ENCODE results near the gene CACNA2D4. TPM values are rescaled to one million over a fixed set of nuclear protein-coding genes. Genes with fewer than 3 reads are reported as not detected.
A peak's percentile ranks its signal among the peaks of the same experiment; 100 is the strongest.

CACNA2D4 gene
- total and polyA plus RNA-seq, 4 donors, result 0.82 to 2.8 (median 1.3) TPM

DNA sequence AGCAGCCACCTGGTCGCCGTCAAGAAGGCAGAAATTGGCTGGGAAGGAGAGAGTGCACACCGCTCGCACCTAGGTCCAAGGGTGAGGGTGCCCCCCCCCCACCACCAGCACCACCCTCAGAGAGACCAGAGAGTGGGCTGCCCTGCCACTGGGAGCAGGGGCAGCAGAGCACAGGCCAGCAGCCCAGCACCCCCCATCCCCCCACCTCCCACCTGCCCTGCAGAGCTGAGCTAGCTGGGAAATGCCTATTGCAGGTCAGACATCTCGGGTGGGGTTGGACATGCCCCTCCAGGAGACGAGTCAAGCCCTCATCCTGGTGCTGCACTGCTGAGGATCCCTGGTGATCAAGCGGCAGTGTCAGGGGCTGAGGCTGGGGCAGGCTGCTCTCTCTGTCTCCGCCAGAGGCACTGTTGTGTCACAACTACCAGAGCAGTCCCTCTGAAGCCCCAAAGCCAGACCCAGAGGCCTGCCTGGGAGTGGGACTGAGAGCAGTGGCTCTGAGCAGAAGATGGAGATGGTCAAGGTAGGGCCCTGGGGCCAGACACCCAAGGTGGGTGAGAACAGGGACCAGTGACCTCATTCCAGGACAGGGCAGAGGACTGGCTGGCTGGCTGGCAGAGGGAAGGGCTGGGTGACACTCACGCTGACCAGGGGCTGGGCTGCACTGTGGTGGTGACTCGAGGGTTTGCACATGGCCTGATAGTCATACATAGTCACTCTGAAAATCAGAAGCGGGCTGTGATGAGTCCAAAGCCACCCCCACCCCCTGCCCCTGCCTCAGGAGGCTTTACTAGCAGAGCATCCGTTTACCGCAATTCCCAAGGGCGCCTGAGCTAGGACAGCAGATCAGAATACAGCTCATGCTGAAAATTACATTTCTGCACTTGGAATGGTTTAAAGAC lies 117.8 kb downstream of the CACNA2D4 start:
- H3K36me3 ChIP-seq (ENCODE audit: control insufficient read depth in 4 of 4, insufficient read depth in 3 of 4, low read depth in 1 of 4, low read length in 3 of 4), result no peaks in the 10 kb centered on the region
- DNase-seq (ENCODE audit: low spot score), result no peak
- WGBS, result 73% methylated on average over 14 of the region's 14 CpGs
- peaks cover 2 to 11% (median 7%) of the 10 kb centered on the region in 4 donors for H3K4me1 ChIP-seq (ENCODE audit: control insufficient read depth in 4 of 4, insufficient read depth in 4 of 4, low read length in 3 of 4)
- H3K9ac ChIP-seq (ENCODE audit: low read depth in 1 of 2, low read length in 2 of 2), result no peak overlapping the region
- no peak overlapping the region for H3K4me3 ChIP-seq (ENCODE audit: low read depth in 1 of 3, low read length in 3 of 3)
- H3K27me3 ChIP-seq (ENCODE audit: control insufficient read depth in 4 of 4, insufficient read depth in 4 of 4, low read length in 3 of 4), result no peaks in the 10 kb centered on the region
- no peaks in the 10 kb centered on the region for H3K9me3 ChIP-seq (ENCODE audit: control insufficient read depth in 4 of 4, low read length in 3 of 4)
- TF ChIP-seq FOXA2 (IDR thresholded peaks at IDR 0.05) (no peak), RAD21 (IDR thresholded peaks at IDR 0.05) (peak in 1 of 2 donors; percentile 72), ATF3 (IDR thresholded peaks at IDR 0.05) (no peak), HNF4G (IDR thresholded peaks at IDR 0.05) (no peak), EGR1 (IDR thresholded peaks at IDR 0.05; ENCODE audit: low read depth in 2 of 2) (no peak), CTCF (IDR thresholded peaks at IDR 0.05; ENCODE audit: low read depth, low read length, missing input control) (peak; percentile 33)
- TF ChIP-seq, protein P1, sequence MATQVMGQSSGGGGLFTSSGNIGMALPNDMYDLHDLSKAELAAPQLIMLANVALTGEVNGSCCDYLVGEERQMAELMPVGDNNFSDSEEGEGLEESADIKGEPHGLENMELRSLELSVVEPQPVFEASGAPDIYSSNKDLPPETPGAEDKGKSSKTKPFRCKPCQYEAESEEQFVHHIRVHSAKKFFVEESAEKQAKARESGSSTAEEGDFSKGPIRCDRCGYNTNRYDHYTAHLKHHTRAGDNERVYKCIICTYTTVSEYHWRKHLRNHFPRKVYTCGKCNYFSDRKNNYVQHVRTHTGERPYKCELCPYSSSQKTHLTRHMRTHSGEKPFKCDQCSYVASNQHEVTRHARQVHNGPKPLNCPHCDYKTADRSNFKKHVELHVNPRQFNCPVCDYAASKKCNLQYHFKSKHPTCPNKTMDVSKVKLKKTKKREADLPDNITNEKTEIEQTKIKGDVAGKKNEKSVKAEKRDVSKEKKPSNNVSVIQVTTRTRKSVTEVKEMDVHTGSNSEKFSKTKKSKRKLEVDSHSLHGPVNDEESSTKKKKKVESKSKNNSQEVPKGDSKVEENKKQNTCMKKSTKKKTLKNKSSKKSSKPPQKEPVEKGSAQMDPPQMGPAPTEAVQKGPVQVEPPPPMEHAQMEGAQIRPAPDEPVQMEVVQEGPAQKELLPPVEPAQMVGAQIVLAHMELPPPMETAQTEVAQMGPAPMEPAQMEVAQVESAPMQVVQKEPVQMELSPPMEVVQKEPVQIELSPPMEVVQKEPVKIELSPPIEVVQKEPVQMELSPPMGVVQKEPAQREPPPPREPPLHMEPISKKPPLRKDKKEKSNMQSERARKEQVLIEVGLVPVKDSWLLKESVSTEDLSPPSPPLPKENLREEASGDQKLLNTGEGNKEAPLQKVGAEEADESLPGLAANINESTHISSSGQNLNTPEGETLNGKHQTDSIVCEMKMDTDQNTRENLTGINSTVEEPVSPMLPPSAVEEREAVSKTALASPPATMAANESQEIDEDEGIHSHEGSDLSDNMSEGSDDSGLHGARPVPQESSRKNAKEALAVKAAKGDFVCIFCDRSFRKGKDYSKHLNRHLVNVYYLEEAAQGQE (IDR thresholded peaks at IDR 0.05), result no peak
- no peak overlapping the region for H3K27ac ChIP-seq (ENCODE audit: low read depth in 1 of 2, low read length in 2 of 2)

- TF ChIP-seq RAD21 (IDR thresholded peaks at IDR 0.05), result no peak
- TF ChIP-seq HNF4A (conservative IDR thresholded peaks at IDR 0.05), result no peak
- no peak for TF ChIP-seq ZBTB33 (IDR thresholded peaks at IDR 0.05)
- no peak for TF ChIP-seq FOXA1 (IDR thresholded peaks at IDR 0.05)
- TF ChIP-seq TAF1 (conservative IDR thresholded peaks at IDR 0.05), result no peak
- TF ChIP-seq JUND (IDR thresholded peaks at IDR 0.05), result no peak
- TF ChIP-seq CTCF (IDR thresholded peaks at IDR 0.05; ENCODE audit: low read depth, low read length, missing input control), result no peak
- Histone ChIP-seq H3K9ac (ENCODE audit: low read depth in 1 of 2, low read length in 2 of 2) (no peak overlapping the region), H3K27ac (ENCODE audit: low read depth in 1 of 2, low read length in 2 of 2) (no peak overlapping the region), H3K4me1 (ENCODE audit: control insufficient read depth in 4 of 4, insufficient read depth in 4 of 4, low read length in 3 of 4) (peaks cover 3 to 16% (median 11%) of the 10 kb centered on the region in 4 donors), H3K9me3 (ENCODE audit: control insufficient read depth in 4 of 4, low read length in 3 of 4) (no peaks in the 10 kb centered on the region), H3K36me3 (ENCODE audit: control insufficient read depth in 4 of 4, insufficient read depth in 3 of 4, low read depth in 1 of 4, low read length in 3 of 4) (no peaks in the 10 kb centered on the region), H3K4me3 (ENCODE audit: low read depth in 1 of 3, low read length in 3 of 3) (no peak overlapping the region), H3K27me3 (ENCODE audit: control insufficient read depth in 4 of 4, insufficient read depth in 4 of 4, low read length in 3 of 4) (no peaks in the 10 kb centered on the region)
- no peak for DNase-seq (ENCODE audit: low spot score)
- WGBS, result 82% methylated on average over 12 of the region's 12 CpGs
Measured at GRCh38 chr12:1799882-1800400, 118.5 kb downstream of the CACNA2D4 start.
